Activated CD8-positive, alpha-beta memory T cell treated with anti-CD3 and anti-CD28 coated beads for 1 hour (primary cell): ENCODE data around the gene PRSS50.

Source experiments
- DNase-seq, 2 donors: peaks; one replicate each; pipeline ENCODE4 v3.0.0-alpha.2; 2020; ENCODE audit warnings: low read depth in 1 of 2; ENCODE audit errors: extremely low read depth in 1 of 2

PRSS50 gene

DNA sequence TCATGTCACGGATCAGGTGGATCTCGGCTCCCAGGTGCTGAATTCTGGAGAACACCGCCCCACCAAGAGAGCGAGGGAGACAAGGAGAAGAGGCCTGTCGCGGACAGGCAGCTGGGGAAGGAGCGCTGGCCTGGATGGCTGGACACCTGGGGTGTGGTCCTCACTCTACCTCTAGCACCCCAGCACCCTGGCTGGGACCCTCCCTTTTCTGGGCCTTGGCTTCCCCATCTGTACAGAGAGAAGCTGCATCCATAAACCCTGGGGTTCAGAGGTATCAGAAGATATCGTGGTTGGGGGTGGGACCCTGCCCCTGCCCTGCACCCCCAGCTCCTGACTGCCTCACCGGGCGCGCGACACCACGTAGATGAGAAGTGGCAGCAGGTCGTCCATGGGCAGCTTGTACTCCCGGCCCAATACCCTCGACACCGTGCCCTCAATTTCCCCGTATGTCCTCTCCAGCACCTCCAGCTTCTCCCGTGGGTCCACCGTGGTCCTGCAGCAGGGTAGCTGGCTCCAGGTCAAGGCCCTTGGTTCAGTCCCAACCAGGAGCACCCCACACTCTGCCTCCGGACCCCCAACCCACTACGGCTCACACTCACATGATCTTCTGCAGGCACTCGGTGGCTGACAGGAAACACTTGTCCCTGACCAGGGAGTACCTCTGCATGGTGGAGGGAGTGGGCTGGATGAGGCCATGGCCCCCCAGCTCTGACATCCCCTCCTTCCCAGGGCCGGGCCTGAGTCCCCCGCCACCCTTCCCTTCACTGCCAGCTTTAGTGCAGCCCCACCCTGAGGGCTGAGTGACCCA is 45.9 kb downstream of the PRSS50 start:
- DNase-seq = no peak

DNA sequence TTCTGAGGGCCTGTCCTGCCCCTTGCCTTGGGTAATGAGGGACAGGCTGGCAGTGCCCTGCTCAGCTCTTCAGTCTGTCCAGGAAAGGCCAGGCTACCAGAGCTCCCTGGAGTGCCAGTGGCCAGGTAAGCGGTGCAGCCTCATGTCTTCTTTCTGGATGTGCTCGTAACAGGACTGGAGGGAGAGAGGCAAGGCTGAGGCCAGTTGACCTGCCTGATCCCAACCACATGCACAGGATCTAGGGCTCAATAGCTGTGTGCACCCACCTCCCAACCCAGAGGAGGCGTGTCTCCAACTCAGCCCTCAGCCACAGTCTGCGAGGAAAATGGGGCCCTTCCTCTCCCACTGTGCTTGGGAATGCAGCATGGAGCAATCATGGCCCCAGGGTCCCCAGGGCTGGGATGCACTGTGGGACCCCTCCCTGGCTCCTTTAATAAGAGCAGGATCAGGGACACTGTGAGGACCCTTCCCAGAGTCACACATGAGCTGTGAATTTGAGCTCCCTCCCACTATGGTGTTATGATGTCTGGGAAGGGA is 46.7 kb downstream of the PRSS50 start:
- no peak for DNase-seq

DNA sequence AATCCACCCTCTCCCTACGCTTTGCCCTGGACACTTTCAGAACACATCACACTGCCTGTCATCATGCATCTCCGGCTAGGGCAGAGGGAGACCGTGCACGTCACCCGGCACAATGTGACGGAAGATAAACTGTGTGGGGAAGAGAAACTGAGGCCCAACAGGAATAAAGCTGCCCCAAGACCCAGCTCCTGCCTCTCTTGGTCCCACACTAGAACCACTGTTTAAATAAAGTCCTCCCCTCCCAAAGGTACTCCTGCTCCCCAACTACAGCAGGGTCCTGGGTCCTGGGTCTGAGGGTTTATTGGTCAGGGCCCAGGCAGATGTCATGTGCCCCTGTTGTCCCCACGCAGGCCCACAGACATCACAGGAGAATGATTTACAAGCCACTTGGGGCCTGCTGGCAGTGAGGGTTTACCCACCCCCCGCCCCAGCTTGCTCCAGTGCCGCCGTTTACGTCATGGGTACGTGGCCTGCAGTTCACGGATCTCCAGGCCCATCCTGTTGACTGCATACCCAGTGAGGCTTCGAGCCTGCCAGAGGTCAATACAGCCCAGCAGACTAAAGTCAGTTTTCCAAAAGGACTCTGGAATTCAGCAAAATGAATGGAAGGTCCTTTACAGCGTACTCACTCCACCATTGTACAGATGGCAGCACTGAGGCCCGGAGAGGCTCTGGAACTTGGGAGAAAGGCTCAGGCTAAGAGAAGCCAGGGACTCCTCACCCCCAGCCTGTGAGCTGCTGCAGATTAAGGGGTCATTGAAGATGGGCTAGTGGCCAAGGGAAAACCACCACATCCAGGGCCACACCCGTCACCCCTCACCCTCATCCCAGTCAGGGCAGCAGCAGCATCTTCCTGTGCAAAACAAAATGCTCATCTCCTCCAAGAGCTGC is 47.4 kb downstream of the PRSS50 start:
- DNase-seq = no peak

DNA sequence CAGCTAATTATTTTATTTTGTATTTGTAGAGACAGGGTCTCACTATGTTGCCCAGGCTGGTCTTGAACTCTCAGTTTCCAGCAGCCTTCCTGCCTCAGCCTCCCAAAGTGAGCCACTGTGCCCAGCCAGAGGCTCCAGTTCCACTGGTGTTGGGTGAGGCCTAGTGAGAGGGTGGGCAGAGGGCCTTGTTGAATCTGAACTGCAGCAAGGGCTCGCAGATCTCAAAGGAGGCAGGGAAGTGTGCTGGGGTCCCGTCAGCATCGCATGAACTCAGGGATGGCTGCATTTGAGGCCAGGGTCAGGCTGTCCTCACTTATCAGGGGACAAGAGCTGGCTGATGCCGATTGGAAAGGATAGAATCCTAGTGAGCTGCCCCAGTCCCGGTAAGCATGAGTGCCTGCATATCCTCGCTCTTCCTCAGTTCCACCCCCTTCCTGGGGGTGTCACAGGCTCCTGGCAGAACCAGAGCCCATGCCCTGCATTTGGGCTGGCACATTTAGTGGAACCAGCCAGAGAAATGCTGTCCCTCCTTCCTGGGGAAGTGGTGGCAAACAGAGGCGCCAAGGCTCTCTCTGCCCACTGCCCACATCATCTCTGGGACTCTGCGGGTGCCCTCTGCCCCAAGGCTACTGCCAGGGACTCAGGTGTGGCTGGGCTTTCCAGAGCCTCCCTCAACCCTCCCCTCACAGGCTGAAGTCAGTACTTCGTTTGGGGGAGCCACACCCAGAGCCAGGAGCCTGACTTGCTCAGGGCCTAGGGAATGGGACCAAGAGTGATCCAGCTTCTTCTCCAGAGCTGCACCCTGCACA is 48.3 kb downstream of the PRSS50 start:
- no peak for DNase-seq

DNA sequence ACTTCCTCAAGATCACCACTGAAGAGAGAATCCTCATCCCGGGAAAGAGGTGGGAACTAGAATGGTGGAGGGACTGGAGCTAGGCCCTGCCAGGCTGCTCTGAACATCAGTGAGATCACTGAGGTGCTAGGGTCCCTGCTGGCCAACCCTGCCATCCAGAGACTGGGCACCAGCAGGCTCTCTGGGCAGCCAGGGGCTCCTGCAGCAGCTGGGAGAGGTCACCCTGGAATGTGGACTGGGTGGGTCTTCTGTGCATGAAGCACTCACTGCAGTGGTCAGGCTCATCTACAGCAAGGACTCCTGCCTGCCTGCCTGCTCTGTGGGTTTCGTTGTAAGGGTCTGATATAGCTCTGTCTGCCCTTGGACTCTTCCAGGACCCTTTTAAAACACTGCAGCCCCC is 49.1 kb downstream of the PRSS50 start:
- no peak for DNase-seq

DNA sequence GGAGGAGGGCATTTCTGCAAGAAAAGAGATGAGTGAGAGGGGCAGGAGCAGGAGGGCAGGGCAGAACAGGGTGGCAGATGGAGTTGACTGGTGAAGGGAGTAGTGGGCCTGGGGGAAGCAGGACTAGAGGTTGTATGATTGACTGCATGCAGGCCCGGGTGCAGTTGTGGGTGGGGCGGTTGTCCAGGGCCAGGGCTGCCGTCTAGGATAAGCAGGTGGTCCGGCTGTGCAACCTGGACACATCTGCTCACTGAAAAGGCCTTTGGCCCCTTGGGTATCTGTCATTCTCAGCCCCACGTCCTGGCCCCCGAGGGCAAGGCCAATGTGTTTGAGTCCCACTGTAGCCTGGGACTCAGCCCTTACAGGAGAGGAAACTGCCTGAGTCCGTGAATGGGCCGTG is 49.6 kb downstream of the PRSS50 start:
- no peak for DNase-seq

DNA sequence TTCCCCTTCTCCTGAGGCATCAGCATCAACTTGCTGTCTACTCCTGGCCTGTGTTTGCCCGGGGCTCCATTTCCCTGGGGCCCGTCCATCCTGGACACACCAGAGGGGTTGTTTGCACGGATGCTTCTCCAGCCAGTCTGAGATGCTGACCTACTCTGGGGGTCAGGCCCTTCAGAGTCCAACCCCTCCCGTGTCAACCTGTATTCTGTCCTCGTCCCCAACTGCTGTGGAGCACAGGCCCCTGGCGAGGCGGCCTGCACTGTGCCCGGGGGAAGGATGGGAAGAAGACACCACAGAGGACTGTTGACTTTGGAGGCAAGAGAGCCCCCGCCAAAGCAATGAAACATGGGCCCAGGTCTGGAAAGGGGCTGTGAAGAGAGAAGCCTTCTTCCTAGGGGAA is 50.0 kb downstream of the PRSS50 start:
- DNase-seq = no peak

DNA sequence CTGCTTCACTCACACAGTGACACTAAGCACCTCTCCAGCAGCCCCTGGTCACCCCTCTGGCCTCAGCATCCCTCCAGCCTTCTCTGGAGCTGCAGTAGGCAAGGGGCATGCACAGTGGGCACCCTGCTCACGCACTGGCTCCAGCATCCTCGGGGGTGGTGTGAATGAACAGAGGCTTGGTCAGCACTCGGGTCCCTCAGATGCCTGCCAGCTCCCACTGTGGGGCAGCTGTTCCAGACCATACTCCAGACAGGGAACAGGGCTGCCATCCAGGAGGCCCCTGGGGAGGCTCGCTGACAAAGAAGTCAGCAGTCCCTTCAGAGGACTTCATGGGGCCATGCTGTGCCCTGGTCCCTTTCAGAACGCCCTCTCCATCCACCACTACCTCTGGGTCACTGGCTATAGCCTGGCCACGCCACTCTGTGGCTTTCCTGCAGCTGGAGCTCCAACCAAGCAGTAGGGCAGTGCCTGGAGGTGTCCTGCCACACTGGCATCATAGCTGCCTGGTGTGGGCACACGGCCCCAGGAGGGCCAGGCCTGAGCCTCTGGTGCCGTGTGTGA is 50.5 kb downstream of the PRSS50 start:
- DNase-seq = no peak

DNA sequence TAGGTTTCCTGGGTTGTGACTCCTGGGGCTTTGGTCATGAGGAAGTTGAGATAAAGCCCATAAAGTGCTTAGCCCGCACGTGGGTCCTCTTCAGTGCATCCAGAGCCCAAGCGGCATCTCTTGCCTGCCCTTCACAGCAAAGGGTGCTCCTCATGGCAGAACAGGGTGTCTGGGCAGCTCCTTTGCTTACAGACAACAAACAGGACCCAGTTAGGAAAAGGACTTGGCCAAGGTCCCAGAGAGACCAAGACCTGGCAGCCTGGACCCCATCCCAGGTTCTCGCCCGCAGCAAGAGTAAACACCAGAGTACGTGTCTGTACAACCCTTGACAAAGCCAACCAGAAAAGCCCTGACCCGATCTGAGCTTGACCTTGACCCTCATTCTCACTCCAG is 51.2 kb downstream of the PRSS50 start:
- DNase-seq = no peak

DNA sequence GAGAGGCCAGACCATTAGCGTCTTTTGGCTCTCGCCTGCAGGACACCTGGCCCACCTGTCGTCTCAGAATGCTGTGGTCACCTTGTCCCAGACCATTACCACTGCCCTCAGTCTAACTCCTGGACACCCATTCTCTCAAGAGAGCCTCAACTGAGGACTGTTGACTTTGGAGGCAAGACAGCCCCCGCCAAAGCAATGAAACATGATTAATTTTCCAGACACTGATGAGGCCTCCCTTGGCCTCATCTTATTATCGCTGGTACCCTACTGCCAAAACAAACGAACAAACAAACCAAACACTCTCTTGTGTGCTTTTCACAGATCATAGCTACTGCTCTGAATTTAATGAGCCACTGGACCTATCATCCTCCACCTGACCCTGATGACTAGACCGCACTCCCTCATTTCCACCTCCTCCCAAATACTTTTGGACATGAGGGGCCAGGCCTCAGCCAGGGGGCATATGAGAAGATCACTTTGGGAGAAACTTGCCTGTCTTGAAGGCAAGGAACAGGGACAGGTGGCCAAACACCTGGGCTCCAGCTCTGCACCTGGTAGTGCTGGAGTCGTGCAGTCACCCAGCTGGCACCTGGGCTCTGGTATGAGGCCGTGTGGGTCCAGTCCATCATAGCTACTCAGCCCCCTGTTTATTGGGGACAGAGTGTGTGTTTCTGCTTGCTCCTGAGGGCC is 51.8 kb downstream of the PRSS50 start:
- DNase-seq = no peak

DNA sequence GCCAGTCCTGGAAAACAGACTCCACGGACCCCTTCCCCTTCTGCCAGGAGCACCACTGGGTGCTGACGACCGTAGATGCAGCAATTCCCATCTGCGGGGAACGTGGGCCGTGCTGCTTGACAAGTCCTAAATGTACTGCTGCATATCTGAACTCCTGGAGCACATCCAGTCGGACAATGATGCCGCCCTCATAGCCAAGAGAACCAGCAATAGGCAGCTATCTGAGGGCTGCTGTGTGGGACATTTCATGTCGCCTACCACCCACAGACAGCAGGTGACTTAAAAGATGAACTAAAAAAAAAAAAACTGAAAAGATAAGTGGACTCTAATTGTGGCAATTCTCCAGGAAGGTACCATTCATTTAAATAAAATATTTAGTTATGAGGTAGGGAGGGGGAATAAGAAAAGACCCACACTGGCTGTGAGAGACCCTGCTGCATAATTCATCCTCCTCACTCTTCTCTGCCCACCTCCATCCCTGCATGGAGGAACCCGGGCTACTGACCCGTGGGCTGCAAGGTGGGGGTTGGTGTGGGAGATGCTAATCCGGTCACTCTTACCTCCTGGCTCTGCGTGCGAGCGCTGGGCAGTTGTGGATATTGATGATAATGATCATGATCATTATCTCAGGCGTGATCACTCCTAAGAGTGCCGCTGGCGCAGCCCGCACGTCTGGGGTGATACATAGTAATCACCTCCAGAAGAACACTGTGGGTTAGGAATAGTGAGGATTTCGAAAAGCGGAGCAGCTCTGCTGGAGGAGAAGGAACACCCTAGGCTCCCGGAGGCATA is 52.5 kb downstream of the PRSS50 start:
- no peak for DNase-seq

DNA sequence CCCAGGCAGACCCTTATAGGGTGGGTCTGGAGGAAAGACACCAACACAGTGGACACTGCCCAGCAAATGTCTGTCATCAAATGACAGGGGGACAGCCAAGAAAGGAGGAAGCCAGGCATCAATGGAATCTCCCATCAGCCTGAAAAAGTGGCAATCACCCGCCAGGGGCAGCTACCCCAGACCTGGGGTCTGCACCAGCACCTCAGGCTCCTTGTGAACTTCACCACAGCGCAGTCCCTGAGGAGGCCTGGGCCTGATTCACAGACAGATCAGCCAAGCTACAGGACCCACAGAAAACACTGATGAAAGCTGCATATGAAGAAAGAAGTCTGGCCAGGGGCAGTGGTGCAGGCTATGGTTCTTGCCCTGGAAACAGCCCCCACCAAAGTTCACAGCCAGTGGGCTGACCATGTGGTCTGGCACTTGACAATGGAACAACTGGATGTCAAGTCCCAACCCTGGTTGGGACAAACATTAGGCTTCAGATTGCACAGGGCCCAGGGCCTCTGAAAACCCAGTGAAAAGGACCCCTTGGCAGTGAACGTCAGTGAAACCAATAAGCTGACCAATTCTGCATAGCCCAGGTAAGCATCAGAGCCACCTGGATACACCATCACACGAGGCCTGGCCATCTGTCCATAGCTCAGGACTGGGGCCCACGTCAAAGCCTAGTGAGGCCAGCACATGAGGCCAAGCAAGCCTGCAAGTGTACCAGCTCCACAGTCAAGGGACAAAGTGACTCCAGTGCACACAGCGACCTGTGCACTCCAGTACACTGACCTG is 53.3 kb downstream of the PRSS50 start:
- DNase-seq = no peak

DNA sequence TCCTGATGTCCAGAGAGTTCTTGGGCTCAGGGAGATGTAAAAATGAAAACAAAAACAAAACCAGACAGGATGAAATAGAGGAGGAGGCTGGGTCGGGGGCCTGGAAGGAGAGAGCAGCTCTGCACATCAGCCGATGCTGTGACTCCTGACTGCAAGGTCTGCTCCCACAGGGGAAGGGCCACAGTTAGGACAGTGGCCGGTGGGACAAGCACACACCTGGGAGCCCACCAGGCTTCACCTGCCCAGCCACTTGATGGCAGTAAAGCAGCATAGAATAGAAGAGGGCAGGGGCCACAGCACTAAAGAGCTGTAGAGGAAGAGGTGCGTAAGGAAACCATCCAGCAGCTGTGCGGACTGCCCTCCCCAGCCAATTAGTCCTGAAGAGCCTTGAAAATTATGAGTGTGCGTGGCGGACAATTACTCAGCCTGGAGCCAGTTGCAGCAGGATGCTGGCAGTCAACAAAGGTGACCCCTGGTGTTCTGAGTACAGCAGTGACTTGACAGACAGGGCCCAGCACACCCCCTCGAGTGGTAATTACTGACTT is 54.0 kb downstream of the PRSS50 start:
- DNase-seq = no peak

DNA sequence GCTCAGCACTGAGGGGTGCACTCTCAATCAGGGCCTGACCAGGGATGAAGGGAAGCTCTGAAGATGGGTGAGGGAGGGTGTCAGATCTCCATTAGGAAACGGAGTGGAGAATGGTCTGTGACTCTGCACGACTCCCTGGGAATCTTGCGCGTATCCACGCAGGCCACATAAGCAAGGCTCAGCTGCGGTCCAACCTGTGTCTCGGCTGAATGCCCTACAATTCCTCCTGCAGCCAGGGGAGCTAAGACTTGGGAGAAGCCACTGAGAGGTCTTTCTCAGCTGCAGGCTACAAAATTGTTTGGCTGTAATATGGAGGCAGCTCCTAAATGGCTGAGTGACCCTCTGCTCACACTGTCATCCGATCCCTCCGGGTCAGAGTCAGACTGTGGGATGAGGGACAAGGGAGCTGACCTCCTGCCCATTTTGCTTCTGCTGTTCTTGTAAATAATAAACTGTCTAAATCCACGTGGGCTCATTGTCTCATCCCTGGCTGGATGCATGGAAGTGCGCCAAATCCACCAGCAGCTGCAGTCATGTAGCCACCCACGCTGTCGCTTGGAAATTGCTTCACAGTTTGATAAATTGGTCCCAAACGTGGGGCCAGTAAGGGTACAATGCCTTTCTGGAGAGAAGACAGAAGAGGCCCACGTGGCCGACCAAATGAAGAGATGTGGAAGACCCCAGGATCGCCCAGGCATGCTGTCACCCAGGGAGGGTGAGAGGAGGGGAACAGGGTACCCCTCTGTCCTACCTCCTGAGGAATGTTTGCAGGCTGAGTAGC is 54.7 kb downstream of the PRSS50 start:
- no peak for DNase-seq
